A673 (cell line): ENCODE data around the gene KDM1A. TPM values are rescaled to one million over a fixed set of nuclear protein-coding genes. Genes with fewer than 3 reads are reported as not detected.

Experiments used
- BruUV-seq: library from RNA; stranded (reverse); fragments of 400-500 nt; replicated peaks from 2 replicates; lab custom pipeline; 2021; lab: Mats Ljungman, UMichigan
- CTCF ChIA-PET: fragments of 300-600 bp; sonication (Branson Sonifier 250); formaldehyde crosslinking; loops from one replicate; lab custom pipeline; 2022; ENCODE audit warnings: antibody characterized with exemption; lab: Charles Lee
- POLR2A ChIA-PET: fragments of 300-600 bp; sonication (Branson Sonifier 250); formaldehyde crosslinking; loops from one replicate; lab custom pipeline; 2022; ENCODE audit warnings: antibody characterized with exemption; ENCODE audit not compliant: low non-redundant PET; lab: Charles Lee
- DNase-seq: peaks from one replicate; pipeline ENCODE4 v3.0.0-alpha.2; 2015; ENCODE audit warnings: low spot score
- H3K27ac ChIP-seq: fragments of 200-600 bp; sonication (generic); 2 replicates; pipeline ENCODE4 v1.5.1; 2016; ENCODE audit warnings: mixed run types, low read depth, mild to moderate bottlenecking, mixed read lengths, antibody characterized with exemption, low read length; ENCODE audit not compliant: poor library complexity, severe bottlenecking
- H3K27me3 ChIP-seq: fragments of 200-600 bp; sonication (generic); replicated peaks from 2 replicates; pipeline ENCODE4 v1.6.1; 2017; ENCODE audit warnings: mixed run types, low read depth, mild to moderate bottlenecking, mixed read lengths, antibody characterized with exemption, low read length; ENCODE audit not compliant: insufficient read depth, poor library complexity
- H3K36me3 ChIP-seq: fragments of 200-600 bp; sonication (generic); 2 replicates; pipeline ENCODE4 v1.6.1; 2016; ENCODE audit warnings: mixed run types, mild to moderate bottlenecking, mixed read lengths, antibody characterized with exemption, low read length; ENCODE audit not compliant: insufficient read depth, poor library complexity, severe bottlenecking
- H3K4me1 ChIP-seq: fragments of 200-600 bp; sonication (generic); 2 replicates; pipeline ENCODE4 v1.6.1; 2017; ENCODE audit warnings: mixed run types, mild to moderate bottlenecking, mixed read lengths, antibody characterized with exemption, low read length; ENCODE audit not compliant: insufficient read depth, poor library complexity, severe bottlenecking
- H3K4me3 ChIP-seq: fragments of 200-600 bp; sonication (generic); 2 replicates; pipeline ENCODE4 v1.5.1; 2016; ENCODE audit warnings: low read depth, mixed run types, mild to moderate bottlenecking, mixed read lengths, low read length; ENCODE audit not compliant: poor library complexity, severe bottlenecking
- H3K9me3 ChIP-seq: fragments of 200-600 bp; sonication (generic); 2 replicates; pipeline ENCODE4 v1.6.1; 2016; ENCODE audit warnings: mixed run types, low read depth, mild to moderate bottlenecking, mixed read lengths, antibody characterized with exemption, low read length; ENCODE audit not compliant: poor library complexity, severe bottlenecking
- CTCF ChIP-seq: fragments of 300-800, 200-600 bp; sonication (generic); conservative IDR thresholded peaks from 2 replicates; pipeline ENCODE4 v1.5.1; 2017; ENCODE audit warnings: low read depth, mild to moderate bottlenecking, antibody characterized with exemption, low read length, moderate library complexity, mixed read lengths
- EZH2 ChIP-seq: fragments of 200-600 bp; sonication (generic); IDR thresholded peaks from 2 replicates; pipeline ENCODE4 v1.6.1; 2017; ENCODE audit warnings: borderline replicate concordance, low read depth, mild to moderate bottlenecking, mixed read lengths, antibody characterized with exemption, low read length; ENCODE audit not compliant: poor library complexity, severe bottlenecking
- intact Hi-C: fragments of 100-400 bp; cut with micrococcal nuclease; formaldehyde crosslinking; loops from one replicate; pipeline ENCODE4 v1.10.0; 2022; ENCODE audit not compliant: unreplicated experiment
- total RNA-seq: library from RNA; stranded (reverse); gene quantifications from 2 replicates; pipeline ENCODE4 v1.2.3, GENCODE V29; 2021

The KDM1A gene
- total RNA-seq, 1 experiment from 2014 or later = 201 TPM

GRCh38 chr1:23108918-23109533, 89.8 kb downstream of the KDM1A start:
- no peak for TF ChIP-seq CTCF
- no peak for TF ChIP-seq EZH2
- Histone ChIP-seq H3K27me3 (no peaks in the 10 kb centered on the region), H3K36me3 (no peaks in the 10 kb centered on the region), H3K4me3 (no peak overlapping the region), H3K4me1 (no peaks in the 10 kb centered on the region), H3K27ac (no peak overlapping the region), H3K9me3 (no peaks in the 10 kb centered on the region)
- intact Hi-C loops = no loop called here
- no peak for DNase-seq
- POLR2A ChIA-PET = no interaction called here
- CTCF ChIA-PET = no interaction called here
- BruUV-seq = no TSS peak

- BruUV-seq = no TSS peak
These were observed 91.1 kb downstream of the KDM1A start for GRCh38 chr1:23110391-23110790.

GRCh38 chr1:23111600-23112535, 92.6 kb downstream of the KDM1A start:
- ChIA-PET CTCF (no interaction called here), POLR2A (no interaction called here)
- intact Hi-C loops = no loop called here
- H3K4me1 ChIP-seq = no peaks in the 10 kb centered on the region
- no peak for DNase-seq
- no peak overlapping the region for H3K27ac ChIP-seq
- no peak overlapping the region for H3K4me3 ChIP-seq
- H3K9me3 ChIP-seq = no peaks in the 10 kb centered on the region
- BruUV-seq = no TSS peak
- TF ChIP-seq CTCF (no peak), EZH2 (no peak)
- H3K27me3 ChIP-seq = no peaks in the 10 kb centered on the region
- H3K36me3 ChIP-seq = no peaks in the 10 kb centered on the region

More at GRCh38 chr1:23110391-23110790, 91.1 kb downstream of the KDM1A start:
- ChIA-PET CTCF (no interaction called here), POLR2A (no interaction called here)
- H3K4me1 ChIP-seq = no peaks in the 10 kb centered on the region
- H3K4me3 ChIP-seq = no peak overlapping the region
- intact Hi-C loops = no loop called here
- H3K27ac ChIP-seq = no peak overlapping the region
- no peaks in the 10 kb centered on the region for H3K27me3 ChIP-seq
- no peaks in the 10 kb centered on the region for H3K36me3 ChIP-seq
- H3K9me3 ChIP-seq = no peaks in the 10 kb centered on the region
- DNase-seq = no peak
- no peak for TF ChIP-seq CTCF
- no peak for TF ChIP-seq EZH2
